Stimulated activated CD4-positive, alpha-beta T cell treated with anti-CD3 and anti-CD28 coated beads, Interleukin-15, amount 100 ng/mL, for 24 hours (primary cell): ENCODE measurements around the gene DVL2.
"Not testable (repeated sequence)": the region's sequence is repeated elsewhere in the genome, so short reads cannot be mapped to it uniquely, and the experiment has no call there.

Experiments
- DNase-seq: peaks from one replicate; pipeline ENCODE4 v3.0.0-alpha.2; 2020

Gene DVL2

DNA sequence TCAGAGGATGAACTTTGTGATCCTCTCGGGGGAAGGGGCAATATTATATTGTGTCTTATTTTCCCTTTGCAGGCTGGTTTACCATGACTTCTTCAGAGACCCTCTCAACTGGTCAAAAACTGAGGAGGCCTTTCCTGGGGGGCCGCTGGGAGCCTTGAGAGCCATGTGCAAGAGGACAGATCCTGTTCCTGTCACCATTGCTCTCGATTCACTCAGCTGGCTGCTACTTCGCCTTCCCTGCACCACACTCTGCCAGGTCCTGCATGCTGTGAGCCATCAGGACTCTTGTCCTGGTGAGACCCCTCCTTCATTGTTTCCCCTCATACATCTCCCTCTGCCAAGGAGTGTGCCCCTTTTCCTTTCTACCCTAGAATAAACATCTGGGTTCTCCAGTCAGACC lies 20.2 kb upstream of the DVL2 start:
- DNase-seq, result no peak

DNA sequence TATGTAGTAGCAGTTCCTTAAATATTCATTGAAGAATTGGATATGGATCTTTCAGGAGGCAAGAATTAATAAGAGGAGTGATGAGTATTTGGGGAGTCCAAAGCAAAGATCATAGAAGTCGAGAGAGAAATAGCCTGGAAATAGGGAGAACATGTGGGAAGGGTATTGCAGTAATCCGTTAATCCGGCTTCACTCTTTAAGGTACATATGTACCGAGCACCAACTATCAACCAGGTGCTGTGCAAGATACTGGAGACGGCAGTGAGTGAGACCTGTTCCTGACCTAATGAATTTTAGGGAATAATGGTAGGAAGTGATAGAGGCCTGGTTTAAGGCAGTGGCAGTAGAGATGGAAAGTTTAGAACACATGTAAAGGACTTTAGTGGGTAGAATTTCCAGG lies 18.8 kb upstream of the DVL2 start:
- no peak for DNase-seq

DNA sequence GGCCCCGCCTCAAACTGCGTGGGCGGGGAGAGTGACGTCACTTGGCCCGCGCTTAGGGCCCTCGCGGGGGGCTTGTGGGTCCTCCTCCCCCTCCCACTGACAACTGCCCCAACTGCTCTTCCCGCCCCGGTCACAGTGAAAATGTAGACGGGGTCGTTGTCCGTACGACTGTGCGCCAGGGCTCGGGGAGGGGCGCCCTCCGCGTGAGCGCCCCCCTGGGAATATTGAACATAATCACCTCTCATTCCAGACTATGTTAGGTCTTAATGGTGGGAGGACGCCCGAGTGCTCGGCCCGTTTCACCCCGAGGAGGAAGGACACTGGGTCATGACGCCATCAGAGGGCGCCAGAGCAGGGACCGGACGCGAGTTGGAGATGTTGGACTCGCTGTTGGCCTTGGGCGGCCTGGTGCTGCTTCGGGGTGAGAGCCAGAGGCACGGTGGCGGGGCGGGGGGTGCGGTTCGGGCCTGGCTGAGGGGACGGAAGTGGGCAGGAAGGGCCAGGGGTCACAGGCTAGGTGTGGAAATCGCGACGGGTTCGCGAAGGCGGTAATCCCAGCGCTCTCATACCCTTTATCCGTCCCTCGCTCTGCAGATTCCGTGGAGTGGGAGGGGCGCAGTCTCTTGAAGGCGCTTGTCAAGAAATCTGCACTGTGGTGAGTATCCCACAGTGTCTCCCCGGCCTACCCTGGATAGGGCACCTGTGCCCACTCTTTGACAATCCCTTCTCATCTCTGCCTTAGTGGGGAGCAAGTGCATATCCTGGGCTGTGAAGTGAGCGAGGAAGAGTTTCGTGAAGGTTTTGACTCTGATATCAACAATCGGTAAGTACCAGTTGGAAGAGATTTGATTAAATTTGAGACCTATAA lies 18.1 kb upstream of the DVL2 start, which contains the start of gene ELP5:
ELP5 (plus strand) TSS at position 40 of the 868 bp plus-strand sequence; CDS start at position 376, 336 bp downstream.
- peak; percentile 95 for DNase-seq

GRCh38 chr17:7251661-7252175 lies 17.4 kb upstream of the DVL2 start, which contains the start of gene CTDNEP1:
Gene CTDNEP1, minus strand, starts transcription at chr17:7251734. Its CDS starts 438 bp downstream, at chr17:7251296.
- peak; percentile 98 for DNase-seq

GRCh38 chr17:7250695-7251627 lies 16.6 kb upstream of the DVL2 start:
- no peak for DNase-seq

DNA sequence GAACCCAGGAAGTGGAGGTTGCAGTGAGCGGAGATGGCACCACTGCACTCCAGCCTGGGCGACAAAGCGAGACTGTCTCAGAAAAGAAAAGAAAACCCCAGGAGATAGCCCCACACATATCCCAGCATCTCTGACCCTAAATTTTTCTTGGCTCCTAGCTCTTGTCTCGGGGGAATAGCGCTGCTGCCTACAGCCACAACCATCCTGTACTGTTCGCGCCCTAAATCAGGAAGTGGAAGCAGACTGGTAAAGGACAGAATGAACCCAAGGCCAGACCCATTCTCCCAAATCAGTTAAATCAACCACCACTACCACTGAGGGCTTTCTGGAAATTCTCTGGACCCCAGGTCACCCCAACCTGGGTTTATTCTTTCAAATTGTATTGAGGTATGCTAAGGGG lies 15.5 kb upstream of the DVL2 start:
- DNase-seq, result no peak

DNA sequence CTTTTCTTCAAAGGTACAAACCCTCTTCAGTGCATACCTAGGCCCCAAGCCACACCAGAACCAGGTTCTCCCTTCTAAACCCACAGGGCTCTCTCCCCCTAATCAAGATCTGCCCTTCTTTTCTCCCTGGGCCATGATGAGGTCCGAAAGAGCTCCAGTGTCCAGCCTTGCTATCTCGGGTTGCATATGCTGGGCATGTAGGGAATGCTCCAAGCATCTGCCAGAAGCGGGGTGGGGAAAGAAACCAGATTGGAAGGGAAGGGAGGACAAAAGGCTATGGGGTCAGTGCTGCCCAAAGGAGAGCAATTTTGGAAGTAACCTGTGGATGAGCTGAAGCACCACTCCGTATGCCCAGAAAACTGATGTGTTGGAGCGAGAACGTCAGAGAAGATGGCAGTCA lies 14.9 kb upstream of the DVL2 start:
- no peak for DNase-seq

DNA sequence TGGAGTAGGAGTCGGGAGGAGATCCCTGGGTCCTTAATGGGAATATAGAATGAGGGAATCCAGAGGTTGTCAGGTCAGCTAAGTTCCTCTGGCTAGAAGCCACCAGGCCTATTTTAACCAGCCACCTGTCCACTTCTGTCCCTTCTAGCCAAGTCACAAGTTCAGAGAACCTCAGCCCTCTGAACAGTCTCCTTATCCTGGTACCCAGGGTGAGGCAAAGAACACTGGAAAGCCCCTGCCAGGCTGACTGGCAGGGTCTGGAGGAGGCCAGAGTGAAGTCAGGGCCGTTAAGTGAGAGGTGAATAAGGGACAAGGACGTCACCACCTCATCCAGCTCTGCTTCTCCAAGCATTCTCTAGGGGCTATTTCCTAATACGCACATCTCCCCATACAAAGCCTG lies 14.5 kb upstream of the DVL2 start:
- DNase-seq, result no peak

GRCh38 chr17:7246779-7247178 lies 12.5 kb upstream of the DVL2 start:
- no peak for DNase-seq

GRCh38 chr17:7243838-7244237 lies 9.5 kb upstream of the DVL2 start:
- not testable (repeated sequence) for DNase-seq

DNA sequence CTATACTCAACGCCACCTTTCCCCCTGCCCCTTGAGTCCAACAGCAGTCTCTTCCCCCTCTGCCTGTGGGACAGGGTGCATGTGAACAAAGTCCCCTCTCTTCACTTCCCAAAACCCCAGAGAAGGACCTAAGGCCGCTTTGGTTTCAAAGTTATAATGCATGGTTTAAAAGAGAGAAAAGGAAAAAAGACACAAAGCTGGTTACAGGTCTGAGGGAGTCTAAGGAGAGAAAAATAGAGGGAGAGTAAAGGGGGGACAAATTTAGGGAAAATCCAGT lies 9.1 kb upstream of the DVL2 start:
- no peak for DNase-seq

- peak; percentile 94 for DNase-seq
Observed at GRCh38 chr17:7242717-7243452, 8.6 kb upstream of the DVL2 start.

- peak; percentile 93 for DNase-seq
Observed at GRCh38 chr17:7241783-7242716, 7.7 kb upstream of the DVL2 start, which contains the start of gene GABARAP. Gene GABARAP, minus strand, starts transcription at chr17:7242449. Its CDS starts 119 bp downstream, at chr17:7242330.

DNA sequence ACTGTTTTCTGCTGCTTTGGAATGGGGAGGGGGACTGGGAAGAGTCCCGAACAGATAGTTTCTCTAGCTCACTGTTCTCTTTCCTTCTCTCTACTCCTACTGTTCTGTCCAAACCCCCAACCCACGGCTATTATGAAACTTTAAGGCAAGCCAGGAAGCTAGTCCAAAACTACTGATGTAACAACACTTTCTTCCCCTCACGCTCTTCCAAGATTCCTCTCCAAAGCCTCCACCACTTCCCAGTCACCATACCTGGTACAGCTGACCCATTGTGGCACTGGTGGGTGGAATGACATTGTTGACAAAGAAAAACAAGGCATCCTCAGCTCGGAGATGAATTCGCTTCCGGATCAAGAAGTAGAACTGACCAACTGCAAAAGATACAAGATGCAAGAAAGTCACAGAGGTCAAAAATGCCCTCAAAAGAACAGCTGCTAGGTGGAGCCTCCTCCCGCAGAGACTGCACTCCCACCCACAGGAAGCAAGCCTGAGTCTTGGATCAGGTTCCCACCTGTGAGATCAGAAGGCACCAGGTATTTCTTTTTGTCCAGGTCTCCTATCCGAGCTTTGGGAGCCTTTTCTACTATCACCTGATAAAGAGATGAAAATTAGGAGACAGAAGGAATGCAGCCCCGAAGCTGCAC lies 6.9 kb upstream of the DVL2 start:
- DNase-seq, result no peak

- no peak for DNase-seq
Observed at GRCh38 chr17:7240375-7240774, 6.1 kb upstream of the DVL2 start.

GRCh38 chr17:7239091-7240027 lies 5.0 kb upstream of the DVL2 start, which contains the start of gene PHF23:
Gene PHF23, minus strand, starts transcription at chr17:7239457. Its CDS starts 178 bp downstream, at chr17:7239279.
- peak; percentile 98 for DNase-seq

- peak; percentile 32 for DNase-seq
Observed at GRCh38 chr17:7238420-7239090, 4.2 kb upstream of the DVL2 start.

DNA sequence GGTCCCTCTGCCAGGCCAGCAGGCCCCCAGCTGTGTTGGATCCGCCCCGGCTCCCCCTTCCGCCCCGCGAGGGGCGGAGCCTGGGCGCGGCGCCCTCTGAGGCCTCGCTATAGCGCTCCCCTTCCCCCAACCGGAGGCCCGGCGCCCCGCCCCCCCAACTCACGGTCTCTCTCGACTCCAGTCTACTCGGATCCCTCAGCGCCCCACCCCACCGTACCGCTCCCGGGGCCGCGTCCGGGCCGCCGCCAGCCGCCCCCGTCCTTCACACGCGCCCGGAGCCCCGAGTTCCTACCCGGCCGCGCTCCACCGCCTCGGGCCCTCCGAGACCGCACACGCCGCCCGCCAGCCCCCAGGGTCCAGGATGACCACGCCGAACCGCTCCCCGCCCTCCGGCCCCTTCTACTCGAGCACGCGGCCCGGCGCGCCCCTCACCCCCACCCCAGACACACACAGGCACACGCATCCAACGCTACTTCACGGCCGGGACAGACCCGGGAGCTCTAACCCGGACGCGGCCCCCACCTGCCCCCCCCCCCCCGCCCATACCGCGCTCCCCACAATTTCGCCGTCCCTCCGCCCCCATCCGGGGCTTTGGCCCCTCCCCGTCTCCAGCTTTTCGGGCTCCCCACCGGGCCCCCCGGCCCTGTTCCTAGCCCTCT lies 3.6 kb upstream of the DVL2 start:
- peak; percentile 92 for DNase-seq
